Fibroblast of skin of left biceps (primary cell): ENCODE results near the gene HMGB4.

ENCODE experiments used
- DNase-seq, 2 experiments: peaks; one replicate each; pipeline ENCODE4 v3.0.0-alpha.2; 2013; ENCODE audit warnings: low read depth in 2 of 2

Gene HMGB4

GRCh38 chr1:33897092-33897725, 33.3 kb downstream of the HMGB4 start:
- DNase-seq, result no peak

- DNase-seq, result no peak
These were observed 34.5 kb downstream of the HMGB4 start for GRCh38 chr1:33898406-33898805.

- no peak for DNase-seq
These were observed 35.0 kb downstream of the HMGB4 start for GRCh38 chr1:33898881-33899280.

GRCh38 chr1:33899746-33900145, 35.9 kb downstream of the HMGB4 start:
- no peak for DNase-seq

GRCh38 chr1:33902486-33903209, 38.8 kb downstream of the HMGB4 start:
- no peak for DNase-seq

- DNase-seq, result no peak
These were observed 39.3 kb downstream of the HMGB4 start for GRCh38 chr1:33903210-33903589.

GRCh38 chr1:33905241-33905640, 41.4 kb downstream of the HMGB4 start:
- no peak for DNase-seq

GRCh38 chr1:33906156-33906555, 42.3 kb downstream of the HMGB4 start:
- no peak for DNase-seq

- no peak for DNase-seq
These were observed 44.6 kb downstream of the HMGB4 start for GRCh38 chr1:33908324-33908956.
